ENCODE data around the gene RAPGEF4.

Gene RAPGEF4

DNA sequence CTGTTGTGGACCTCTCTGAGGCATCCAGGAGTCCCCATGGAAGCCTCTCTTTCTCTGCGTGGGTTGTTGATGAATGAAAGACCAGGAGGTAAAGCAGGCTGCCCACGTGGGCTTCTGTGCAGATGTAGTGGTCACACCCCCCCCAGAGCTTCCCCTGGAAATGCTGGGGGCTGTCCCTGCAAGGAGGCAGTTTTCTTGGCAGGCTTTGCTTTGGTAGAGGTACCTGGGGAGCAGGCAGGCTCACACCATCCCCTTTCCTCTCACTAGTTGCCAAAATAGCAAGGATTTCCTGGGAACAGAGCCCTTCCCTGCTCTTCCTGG is 242.4 kb downstream of the RAPGEF4 start:
- no peak for TF ChIP-seq MYNN (tag by site-specific recombination; IDR thresholded peaks at IDR 0.05; ENCODE audit: borderline replicate concordance)
- TF ChIP-seq GLIS1 (tag by site-specific recombination; IDR thresholded peaks at IDR 0.05) = peak; percentile 50
- TF ChIP-seq, protein P1, sequence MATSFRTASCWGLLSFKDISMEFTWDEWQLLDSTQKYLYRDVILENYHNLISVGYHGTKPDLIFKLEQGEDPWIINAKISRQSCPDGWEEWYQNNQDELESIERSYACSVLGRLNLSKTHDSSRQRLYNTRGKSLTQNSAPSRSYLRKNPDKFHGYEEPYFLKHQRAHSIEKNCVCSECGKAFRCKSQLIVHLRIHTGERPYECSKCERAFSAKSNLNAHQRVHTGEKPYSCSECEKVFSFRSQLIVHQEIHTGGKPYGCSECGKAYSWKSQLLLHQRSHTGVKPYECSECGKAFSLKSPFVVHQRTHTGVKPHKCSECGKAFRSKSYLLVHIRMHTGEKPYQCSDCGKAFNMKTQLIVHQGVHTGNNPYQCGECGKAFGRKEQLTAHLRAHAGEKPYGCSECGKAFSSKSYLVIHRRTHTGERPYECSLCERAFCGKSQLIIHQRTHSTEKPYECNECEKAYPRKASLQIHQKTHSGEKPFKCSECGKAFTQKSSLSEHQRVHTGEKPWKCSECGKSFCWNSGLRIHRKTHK (tag by site-specific recombination; IDR thresholded peaks at IDR 0.05) = no peak
- TF ChIP-seq ZBTB17 (tag by site-specific recombination; IDR thresholded peaks at IDR 0.05) = no peak
- TF ChIP-seq ZNF341 (tag by site-specific recombination; IDR thresholded peaks at IDR 0.05; ENCODE audit: low read depth) = peak; percentile 34
- Histone ChIP-seq H3K4me3 (ENCODE audit: low read depth, low read length) (no peak overlapping the region), H3K36me3 (ENCODE audit: control insufficient read depth in 2 of 2, insufficient read depth in 1 of 2, low read length in 2 of 2) (no peaks in the 10 kb centered on the region), H3K27ac (ENCODE audit: extremely low read depth, low read depth, low read length) (no peak overlapping the region), H3K9me3 (ENCODE audit: control insufficient read depth, insufficient read depth, low read depth, low read length) (no peaks in the 10 kb centered on the region), H3K4me1 (ENCODE audit: control insufficient read depth, insufficient read depth, low read length) (no peaks in the 10 kb centered on the region)
- ChIA-PET POLR2A (no interaction called here), CTCF (no interaction called here)

DNA sequence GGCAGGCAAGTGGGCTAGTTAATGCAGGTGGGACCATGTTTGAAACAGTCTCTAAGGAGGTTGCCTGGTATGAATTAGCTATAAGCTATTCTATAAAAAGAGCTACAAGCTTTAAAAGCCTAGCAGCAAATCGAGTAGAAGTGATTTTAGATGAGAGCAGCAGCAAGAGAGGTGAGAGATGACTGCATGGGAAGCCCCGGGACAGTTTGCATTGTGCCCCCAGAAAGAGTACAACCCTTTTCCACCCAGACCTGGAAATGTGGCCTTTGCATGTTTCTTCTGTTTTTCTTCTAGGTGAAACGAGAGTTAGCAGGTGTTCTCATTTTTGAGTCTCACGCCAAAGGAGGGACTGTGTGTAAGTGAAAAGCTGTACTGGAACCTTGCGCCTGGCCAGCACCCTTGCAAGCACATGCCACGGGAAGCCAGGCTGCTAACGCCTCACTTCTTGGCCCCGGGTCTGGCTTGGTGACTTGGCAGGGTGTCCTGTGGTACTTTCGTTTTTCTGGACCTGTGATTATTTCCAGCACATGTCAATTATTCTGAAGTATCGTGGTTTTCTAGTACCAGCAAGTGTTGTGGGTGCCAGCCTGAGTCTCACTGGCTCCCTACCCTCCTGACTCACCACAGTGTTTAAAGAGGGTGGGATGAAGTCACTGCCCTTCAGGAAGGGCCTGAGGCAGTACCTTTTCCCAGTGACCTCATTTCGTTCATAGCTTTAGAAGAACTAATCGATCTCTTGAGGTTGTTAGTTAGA is 249.7 kb downstream of the RAPGEF4 start:
- Histone ChIP-seq H3K4me1 (ENCODE audit: control insufficient read depth, insufficient read depth, low read length) (no peaks in the 10 kb centered on the region; the same call in 1 of the 2 replicates), H3K9me3 (ENCODE audit: control insufficient read depth, insufficient read depth, low read depth, low read length) (no peaks in the 10 kb centered on the region), H3K36me3 (ENCODE audit: control insufficient read depth in 2 of 2, insufficient read depth in 1 of 2, low read length in 2 of 2) (no peaks in the 10 kb centered on the region), H3K27ac (ENCODE audit: extremely low read depth, low read depth, low read length) (no peak overlapping the region), H3K4me3 (ENCODE audit: low read depth, low read length) (no peak overlapping the region)
- ChIA-PET CTCF (interaction anchor here (0.6 to 2.3 kb wide), 11 partner anchors 12 to 1723 kb away, joined by 3 to 10 read pairs (median 4); no protein-coding TSS in a partner anchor), POLR2A (no interaction called here)
- TF ChIP-seq ZNF843 (tag by site-specific recombination; IDR thresholded peaks at IDR 0.05) = peak; percentile 15; the same call in 1 of the 2 replicates
- TF ChIP-seq ZNF174 (tag by site-specific recombination; IDR thresholded peaks at IDR 0.05) = no peak
- peak; percentile 38; the same call in 1 of the 2 replicates for TF ChIP-seq ZNF184 (tag by site-specific recombination; IDR thresholded peaks at IDR 0.05)
- peak; percentile 91 for TF ChIP-seq SP7 (tag by site-specific recombination; IDR thresholded peaks at IDR 0.05)
- TF ChIP-seq, protein P2, sequence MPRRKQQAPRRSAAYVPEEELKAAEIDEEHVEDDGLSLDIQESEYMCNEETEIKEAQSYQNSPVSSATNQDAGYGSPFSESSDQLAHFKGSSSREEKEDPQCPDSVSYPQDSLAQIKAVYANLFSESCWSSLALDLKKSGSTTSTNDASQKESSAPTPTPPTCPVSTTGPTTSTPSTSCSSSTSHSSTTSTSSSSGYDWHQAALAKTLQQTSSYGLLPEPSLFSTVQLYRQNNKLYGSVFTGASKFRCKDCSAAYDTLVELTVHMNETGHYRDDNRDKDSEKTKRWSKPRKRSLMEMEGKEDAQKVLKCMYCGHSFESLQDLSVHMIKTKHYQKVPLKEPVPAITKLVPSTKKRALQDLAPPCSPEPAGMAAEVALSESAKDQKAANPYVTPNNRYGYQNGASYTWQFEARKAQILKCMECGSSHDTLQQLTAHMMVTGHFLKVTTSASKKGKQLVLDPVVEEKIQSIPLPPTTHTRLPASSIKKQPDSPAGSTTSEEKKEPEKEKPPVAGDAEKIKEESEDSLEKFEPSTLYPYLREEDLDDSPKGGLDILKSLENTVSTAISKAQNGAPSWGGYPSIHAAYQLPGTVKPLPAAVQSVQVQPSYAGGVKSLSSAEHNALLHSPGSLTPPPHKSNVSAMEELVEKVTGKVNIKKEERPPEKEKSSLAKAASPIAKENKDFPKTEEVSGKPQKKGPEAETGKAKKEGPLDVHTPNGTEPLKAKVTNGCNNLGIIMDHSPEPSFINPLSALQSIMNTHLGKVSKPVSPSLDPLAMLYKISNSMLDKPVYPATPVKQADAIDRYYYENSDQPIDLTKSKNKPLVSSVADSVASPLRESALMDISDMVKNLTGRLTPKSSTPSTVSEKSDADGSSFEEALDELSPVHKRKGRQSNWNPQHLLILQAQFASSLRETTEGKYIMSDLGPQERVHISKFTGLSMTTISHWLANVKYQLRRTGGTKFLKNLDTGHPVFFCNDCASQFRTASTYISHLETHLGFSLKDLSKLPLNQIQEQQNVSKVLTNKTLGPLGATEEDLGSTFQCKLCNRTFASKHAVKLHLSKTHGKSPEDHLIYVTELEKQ (tag by site-specific recombination; IDR thresholded peaks at IDR 0.05; ENCODE audit: borderline replicate concordance) = 0 out of 2 replicates have a peak, but pooled peaks have one; percentile 32
- TF ChIP-seq ZBTB21 (tag by site-specific recombination; IDR thresholded peaks at IDR 0.05) = peak; percentile 40; the same call in 1 of the 2 replicates
- TF ChIP-seq ZBTB1 (tag by site-specific recombination; IDR thresholded peaks at IDR 0.05) = no peak
- peak; percentile 81 for TF ChIP-seq ZNF600 (tag by site-specific recombination; IDR thresholded peaks at IDR 0.05)
- TF ChIP-seq ZNF629 (tag by site-specific recombination; IDR thresholded peaks at IDR 0.05) = peak; percentile 81
- TF ChIP-seq ZNF366 (tag by site-specific recombination; conservative IDR thresholded peaks at IDR 0.05) = peak; percentile 45
- peak; percentile 67 for TF ChIP-seq ZBTB48 (tag by site-specific recombination; IDR thresholded peaks at IDR 0.05)

DNA sequence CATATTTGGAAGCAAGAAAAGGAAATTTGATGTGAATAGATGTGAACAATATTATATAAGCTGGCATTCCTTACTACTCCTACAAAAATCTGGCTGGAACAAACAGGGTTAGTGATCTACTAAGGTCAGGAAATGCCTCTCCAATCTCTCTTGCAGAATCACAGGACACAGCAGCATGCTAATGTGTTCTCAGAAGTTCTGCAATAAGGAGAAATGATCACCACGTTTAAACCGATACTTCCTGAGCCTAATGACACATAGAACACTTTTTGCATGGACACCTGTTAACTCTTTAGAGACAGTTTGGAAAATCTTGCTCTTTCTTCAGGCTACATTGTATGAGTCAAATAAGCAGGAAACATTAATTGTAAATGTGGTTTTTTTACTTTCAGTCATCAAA is 250.4 kb downstream of the RAPGEF4 start:
- Histone ChIP-seq H3K9me3 (ENCODE audit: control insufficient read depth, insufficient read depth, low read depth, low read length) (no peaks in the 10 kb centered on the region), H3K36me3 (ENCODE audit: control insufficient read depth in 2 of 2, insufficient read depth in 1 of 2, low read length in 2 of 2) (peaks cover 0 to 3% of the 10 kb centered on the region in 2 experiments; a peak in 1 of 3 replicates), H3K27ac (ENCODE audit: extremely low read depth, low read depth, low read length) (no peak overlapping the region), H3K4me1 (ENCODE audit: control insufficient read depth, insufficient read depth, low read length) (no peaks in the 10 kb centered on the region; the same call in 1 of the 2 replicates), H3K4me3 (ENCODE audit: low read depth, low read length) (no peak overlapping the region)
- TF ChIP-seq ZNF404 (tag by site-specific recombination; IDR thresholded peaks at IDR 0.05) = no peak
- TF ChIP-seq SCRT2 (tag by site-specific recombination; IDR thresholded peaks at IDR 0.05) = peak; percentile 63; the same call in 1 of the 2 replicates
- POLR2A ChIA-PET = no interaction called here
- CTCF ChIA-PET = interaction anchor here (0.6 to 2.3 kb wide), 9 partner anchors 12 to 222 kb away, joined by 3 to 10 read pairs (median 4); no protein-coding TSS in a partner anchor
